ENCODE data around the gene EID1.
A peak's percentile ranks its signal among the peaks of the same experiment; 100 is the strongest.

The EID1 gene

DNA sequence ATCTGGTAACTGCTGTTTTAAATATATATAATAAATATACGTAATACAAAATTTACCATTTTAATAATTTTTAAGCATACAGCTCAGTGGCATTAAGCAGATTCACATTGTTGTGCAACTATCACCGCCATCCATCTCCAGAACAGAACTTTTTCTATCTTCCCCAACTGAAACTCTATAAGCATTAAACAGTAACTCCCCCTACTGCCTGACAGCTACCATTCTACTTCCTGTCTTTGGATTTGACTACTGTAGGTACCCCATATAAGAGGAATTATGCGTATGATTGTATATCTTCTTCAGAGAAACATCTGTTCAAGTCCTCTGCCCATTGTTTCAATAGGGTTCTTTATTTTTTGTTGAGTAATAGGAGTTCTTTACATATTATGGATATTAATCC lies 36.8 kb downstream of the EID1 start:
- peak; percentile 23 for DNase-seq

DNA sequence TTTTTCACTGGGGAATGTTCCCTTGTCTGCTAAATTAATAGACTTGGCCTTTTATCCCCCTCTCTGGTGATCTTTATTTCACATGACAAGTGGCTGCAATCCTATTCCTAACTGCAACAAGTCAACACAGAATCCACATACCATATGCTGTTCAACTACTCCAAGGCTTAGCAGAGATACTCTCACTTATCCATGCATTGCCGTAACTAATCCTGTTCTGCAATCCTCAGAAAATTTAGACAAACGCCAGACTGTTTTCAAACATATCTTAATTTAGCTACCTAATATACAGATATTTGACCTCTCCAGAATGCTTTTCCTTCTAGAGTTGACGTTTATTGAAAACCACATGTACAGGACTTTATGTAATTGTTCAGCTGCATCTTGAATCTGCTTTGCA lies 37.9 kb downstream of the EID1 start:
- no peak for DNase-seq

DNA sequence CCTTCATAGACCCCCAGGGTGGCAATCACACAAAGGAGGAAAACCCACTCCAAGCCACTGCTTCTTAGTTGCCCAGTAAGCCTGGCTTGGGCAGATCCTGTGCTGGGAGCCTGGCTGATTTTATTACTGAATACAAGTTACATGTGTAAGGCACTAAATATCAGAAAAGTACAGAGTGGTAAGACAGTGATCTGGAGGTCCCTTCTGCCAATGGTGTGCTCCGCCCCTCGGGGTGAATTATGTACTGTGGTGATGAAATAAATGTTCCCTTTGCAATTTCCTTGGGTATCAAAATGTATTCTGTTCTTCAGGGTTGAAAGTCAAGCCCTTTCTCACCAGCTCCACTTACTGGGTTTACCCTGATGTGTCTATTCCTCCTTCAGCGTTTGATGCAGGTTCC lies 38.8 kb downstream of the EID1 start:
- no peak for DNase-seq

DNA sequence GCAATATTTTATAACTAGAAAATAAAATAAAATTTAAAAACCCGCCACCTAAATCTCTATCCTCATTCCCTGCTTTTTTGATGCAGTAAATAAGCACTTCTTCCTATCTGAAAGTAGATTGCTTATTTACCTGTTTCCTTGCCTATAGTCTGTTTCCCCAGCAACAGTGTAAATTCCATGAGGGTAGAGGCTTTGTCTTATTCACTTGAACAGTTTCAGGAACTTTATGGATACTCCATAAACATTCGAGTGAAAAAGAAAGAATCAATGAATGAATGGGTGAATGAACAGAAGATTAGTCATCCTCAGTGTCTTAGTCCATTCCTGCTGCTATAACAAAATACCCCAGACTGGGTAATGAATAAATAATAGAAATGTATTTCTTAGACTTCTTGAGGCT lies 44.1 kb downstream of the EID1 start:
- DNase-seq = no peak

DNA sequence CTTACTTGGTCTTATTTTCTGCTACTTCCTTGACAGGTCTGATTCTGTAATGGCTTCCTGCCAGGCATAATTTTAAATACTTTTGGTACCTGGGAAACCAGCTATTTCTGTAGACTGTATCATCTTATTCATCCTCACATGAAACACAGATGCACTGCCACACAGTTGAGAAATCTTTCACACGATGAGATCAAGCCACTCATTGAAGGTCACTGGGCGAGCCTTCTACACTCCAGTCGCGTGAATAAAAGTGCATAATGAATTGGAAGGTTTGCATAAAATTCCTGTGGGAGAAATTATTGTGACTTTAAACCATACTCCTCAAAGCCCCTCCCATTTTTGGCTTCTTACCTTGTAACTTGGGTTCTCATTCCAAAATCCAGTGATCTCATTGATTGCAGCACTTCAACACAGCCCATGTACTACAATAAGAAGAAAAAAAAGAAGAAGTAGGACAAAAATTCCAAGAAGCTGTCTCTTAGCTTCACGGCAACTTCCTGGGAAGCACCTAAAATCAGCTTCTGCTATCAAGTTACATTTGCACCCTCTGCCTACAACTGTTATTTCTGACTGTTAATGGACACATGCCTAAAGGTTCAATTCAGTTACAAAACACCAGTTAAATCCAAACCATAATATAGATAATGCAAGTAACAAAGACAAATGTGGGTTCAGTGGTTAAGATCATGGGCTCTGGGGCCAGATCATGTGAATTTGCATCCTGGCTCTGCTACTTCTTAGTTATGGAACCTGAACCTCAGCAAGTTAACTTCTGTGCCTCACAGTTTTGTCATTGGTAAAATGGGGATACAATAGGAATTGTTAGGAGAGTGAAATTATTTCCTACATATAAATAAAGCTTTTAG lies 46.8 kb downstream of the EID1 start:
- DNase-seq = peak; percentile 20

DNA sequence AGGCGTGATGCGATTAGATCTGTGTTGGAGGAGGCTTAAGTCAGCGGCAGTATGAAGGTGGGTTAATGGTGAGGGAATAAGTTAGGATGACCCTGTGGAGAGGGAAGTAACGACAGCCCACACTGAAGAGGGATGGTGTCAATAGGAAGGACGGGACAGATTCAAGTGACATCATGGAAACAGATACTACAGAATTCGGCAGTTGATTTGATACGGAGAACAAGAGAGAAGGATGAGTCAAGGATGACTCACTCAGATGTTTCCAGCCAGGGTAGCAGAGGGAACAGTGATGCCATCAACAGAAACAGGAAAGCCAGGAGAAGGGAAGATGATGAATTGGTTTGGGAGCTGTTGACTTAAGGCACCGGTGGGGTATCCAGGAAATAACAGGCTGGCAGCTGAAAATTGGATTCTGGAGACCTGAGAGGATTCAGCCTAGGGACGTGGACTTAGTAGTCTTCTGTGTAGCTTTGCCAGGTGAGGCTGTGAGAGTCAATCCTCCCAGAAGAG lies 47.8 kb downstream of the EID1 start:
- no peak for DNase-seq

DNA sequence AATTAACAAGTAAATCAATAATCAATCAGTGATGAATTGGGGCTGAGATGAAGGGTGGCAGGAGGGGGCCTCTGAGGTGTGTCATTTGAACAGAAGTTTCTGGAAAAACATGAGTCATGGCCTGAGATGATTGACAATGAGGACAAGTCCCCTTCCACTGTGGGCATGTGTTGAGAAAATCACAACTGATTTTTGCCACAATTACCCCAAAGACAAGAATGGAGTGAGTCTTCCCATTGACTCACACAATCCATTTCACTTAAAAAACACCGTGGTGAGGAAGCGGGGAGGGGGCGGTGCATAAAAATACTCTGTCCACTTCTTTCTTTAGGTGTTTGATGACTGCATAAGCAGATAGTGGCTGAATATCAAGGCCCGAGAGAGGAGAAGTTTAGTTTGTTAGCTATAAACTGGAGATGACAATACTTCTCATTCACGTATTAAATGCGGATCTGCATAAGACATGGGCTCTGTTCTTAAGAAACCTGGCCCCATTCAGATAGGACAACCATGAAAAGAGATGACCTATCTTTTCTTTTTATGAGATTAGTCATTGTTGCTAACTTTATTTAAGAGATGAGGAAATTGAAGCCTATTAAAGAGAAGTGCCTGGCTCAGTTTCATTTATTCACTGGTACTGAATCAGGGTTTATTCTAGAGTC lies 51.1 kb downstream of the EID1 start:
- DNase-seq = no peak

DNA sequence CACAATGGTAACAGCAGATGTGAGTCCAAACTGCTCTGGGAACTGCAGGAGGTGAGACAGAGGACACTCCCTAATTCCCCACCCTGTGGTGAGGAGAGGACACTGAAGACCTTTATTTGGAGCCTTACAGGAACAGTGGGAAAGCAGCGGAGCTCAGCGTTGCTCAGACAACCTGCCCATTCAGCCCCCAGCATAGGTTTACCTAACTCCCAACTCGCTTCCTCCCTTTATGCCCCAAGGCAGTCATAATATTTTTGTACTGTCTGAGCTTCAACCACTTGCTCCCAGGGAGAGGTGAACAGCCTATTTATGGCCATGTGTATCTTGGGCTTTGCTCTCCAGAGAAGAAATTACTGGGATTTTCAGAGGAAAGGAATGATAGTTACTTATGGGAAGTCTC lies 51.7 kb downstream of the EID1 start:
- no peak for DNase-seq

All from hematopoietic multipotent progenitor cell treated with erythropoietin and hydrocortisone succinate and interleukin-3 and kit ligand, for 6 days (in vitro differentiated cells).